ENCODE data around the gene ORMDL3. TPM values are rescaled to one million over a fixed set of nuclear protein-coding genes. Genes with fewer than 3 reads are reported as not detected.

The ORMDL3 gene
- total and polyA plus RNA-seq, 9 donors = 37.0 to 97.5 (median 52.2) TPM

GRCh38 chr17:39916918-39917317, 10.5 kb downstream of the ORMDL3 start:
- Histone ChIP-seq H3K4me1 (ENCODE audit: insufficient read depth) (no peaks in the 10 kb centered on the region), H3K27me3 (no peaks in the 10 kb centered on the region), H3K4me3 (no peak overlapping the region), H3K9me3 (no peaks in the 10 kb centered on the region), H3K36me3 (no peaks in the 10 kb centered on the region), H3K27ac (no peak overlapping the region)
- TF ChIP-seq EP300 (IDR thresholded peaks at IDR 0.05) (no peak), POLR2A (IDR thresholded peaks at IDR 0.05) (no peak), CTCF (IDR thresholded peaks at IDR 0.05) (no peak)
- WGBS, 3 donors = 71 to 83% (median 82%) methylated on average over 7 of the region's 7 CpGs
- intact Hi-C loops (cut with DNase I) = loop anchor here in 1 of 4 donors (10.0 kb wide), 1 partner anchor 48 kb away; the partner anchor contains the start of gene GSDMA
- DNase-seq = no peak

- intact Hi-C loops (cut with DNase I) = loop anchor here in 1 of 4 donors (10.0 kb wide), 1 partner anchor 49 kb away; the partner anchor contains the start of gene GSDMA
- WGBS, 3 donors = 77 to 85% (median 77%) methylated on average over 4 of the region's 4 CpGs
- Histone ChIP-seq H3K27me3 (no peaks in the 10 kb centered on the region), H3K4me1 (ENCODE audit: insufficient read depth) (no peaks in the 10 kb centered on the region), H3K9me3 (no peaks in the 10 kb centered on the region), H3K27ac (no peak overlapping the region), H3K36me3 (no peaks in the 10 kb centered on the region), H3K4me3 (no peak overlapping the region)
- no peak for TF ChIP-seq POLR2A (IDR thresholded peaks at IDR 0.05)
- no peak for TF ChIP-seq CTCF (IDR thresholded peaks at IDR 0.05)
- no peak for TF ChIP-seq EP300 (IDR thresholded peaks at IDR 0.05)
- no peak for DNase-seq
Measured at GRCh38 chr17:39915559-39915958, 11.8 kb downstream of the ORMDL3 start.

DNA sequence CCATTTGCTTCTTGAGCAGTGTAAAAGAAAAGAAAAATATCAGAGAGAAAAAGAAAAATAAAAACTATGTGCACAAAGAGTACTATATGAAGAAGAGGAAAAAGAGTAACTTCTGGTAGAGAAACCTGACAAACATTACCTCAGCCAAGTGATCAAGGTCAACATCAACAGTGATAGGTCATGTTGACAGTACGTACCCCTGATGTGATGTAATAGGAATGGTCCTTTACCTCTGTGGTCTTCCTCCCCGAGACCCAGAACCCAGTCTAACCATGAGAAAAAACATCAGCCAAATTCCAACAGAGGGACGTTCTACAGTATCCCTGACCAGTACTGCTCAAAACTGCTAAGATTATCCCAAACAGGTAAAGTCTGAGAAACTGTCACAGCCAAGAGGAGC, 13.4 kb downstream of the ORMDL3 start:
- intact Hi-C loops (cut with DNase I) = loop anchor here in 1 of 4 donors (10.0 kb wide), 1 partner anchor 51 kb away; the partner anchor contains the start of gene GSDMA
- no peak overlapping the region for H3K27ac ChIP-seq
- no peaks in the 10 kb centered on the region for H3K4me1 ChIP-seq (ENCODE audit: insufficient read depth)
- no peak for DNase-seq
- no peaks in the 10 kb centered on the region for H3K27me3 ChIP-seq
- H3K9me3 ChIP-seq = no peaks in the 10 kb centered on the region
- TF ChIP-seq EP300 (IDR thresholded peaks at IDR 0.05) = no peak
- no peak overlapping the region for H3K4me3 ChIP-seq
- no peaks in the 10 kb centered on the region for H3K36me3 ChIP-seq
- WGBS, 3 donors = 81 to 88% (median 87%) methylated on average over 3 of the region's 3 CpGs

DNA sequence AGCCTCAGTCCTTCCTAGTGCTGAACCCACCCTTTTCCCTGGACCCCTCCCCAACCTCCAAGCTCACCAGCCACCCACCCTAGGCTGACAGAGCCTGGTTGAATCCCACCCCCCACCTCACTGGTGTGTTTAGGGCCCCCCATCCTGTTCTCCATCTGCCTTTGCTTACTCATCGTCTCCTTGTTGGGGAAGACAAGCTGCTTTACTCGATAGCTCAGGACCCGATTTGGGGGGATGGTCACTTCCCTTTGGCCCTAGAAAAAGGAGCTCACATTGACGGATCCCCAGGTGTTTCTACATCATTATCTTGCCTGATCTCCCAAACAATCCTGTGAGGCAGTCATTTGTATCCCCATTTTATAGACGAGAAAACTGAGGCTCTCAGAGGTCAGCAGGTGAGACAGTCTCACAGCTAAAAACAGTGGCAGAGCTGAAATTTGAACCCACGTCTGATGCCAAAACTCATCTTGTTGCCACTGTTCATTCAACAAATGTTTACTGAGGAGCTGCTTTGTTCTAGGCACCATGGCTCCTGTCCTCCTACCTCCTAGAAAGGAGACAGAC, 18.5 kb downstream of the ORMDL3 start:
- H3K27ac ChIP-seq = no peak overlapping the region
- no peak overlapping the region for H3K4me3 ChIP-seq
- no peaks in the 10 kb centered on the region for H3K36me3 ChIP-seq
- DNase-seq = no peak
- intact Hi-C loops (cut with DNase I) = no loop called here
- no peaks in the 10 kb centered on the region for H3K4me1 ChIP-seq (ENCODE audit: insufficient read depth)
- 86 to 94% (median 89%) methylated on average over 6 of the region's 6 CpGs for WGBS, 3 donors
- TF ChIP-seq POLR2A (IDR thresholded peaks at IDR 0.05) = no peak
- TF ChIP-seq CTCF (IDR thresholded peaks at IDR 0.05) = no peak
- TF ChIP-seq EP300 (IDR thresholded peaks at IDR 0.05) = no peak
- H3K27me3 ChIP-seq = no peaks in the 10 kb centered on the region
- no peaks in the 10 kb centered on the region for H3K9me3 ChIP-seq

DNA sequence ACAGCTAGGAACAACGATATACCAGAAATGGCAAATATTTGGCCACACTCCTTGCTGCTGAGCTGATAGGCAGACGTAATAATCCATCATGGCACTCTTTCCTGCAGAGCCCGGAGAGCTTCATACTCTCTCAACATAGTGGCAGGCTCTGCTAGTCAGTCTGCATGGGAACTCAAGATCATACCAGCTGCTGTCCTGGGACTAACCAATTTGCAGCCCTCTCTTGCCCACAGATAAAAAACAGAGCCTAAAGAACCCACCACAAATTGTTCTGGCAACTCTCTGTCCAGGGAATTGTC, 22.5 kb downstream of the ORMDL3 start:
- Histone ChIP-seq H3K9me3 (no peaks in the 10 kb centered on the region), H3K36me3 (no peaks in the 10 kb centered on the region), H3K4me3 (no peak overlapping the region), H3K4me1 (ENCODE audit: insufficient read depth) (no peaks in the 10 kb centered on the region), H3K27me3 (no peaks in the 10 kb centered on the region), H3K27ac (no peak overlapping the region)
- WGBS, 3 donors = 73 to 80% (median 76%) methylated on average over 3 of the region's 3 CpGs
- TF ChIP-seq EP300 (IDR thresholded peaks at IDR 0.05) = no peak
- intact Hi-C loops (cut with DNase I) = no loop called here
- DNase-seq = no peak
